Activated CD8-positive, alpha-beta T cell treated with anti-CD3 and anti-CD28 coated beads, Interleukin-2, amount 10 ng/mL, durations not matched to agents 7 days and 5 days (primary cell): ENCODE measurements around the gene IGFBP3. TPM values are rescaled to one million over a fixed set of nuclear protein-coding genes. Genes with fewer than 3 reads are reported as not detected.
A peak's percentile ranks its signal among the peaks of the same experiment; 100 is the strongest.

ENCODE experiments used
- ATAC-seq: fragments of 150-1000 bp; cut with Tn5 transposase; one replicate; pipeline ENCODE4 v1.10.0; 2021; ENCODE audit warnings: moderate library complexity
- CTCF ChIA-PET: fragments of 350-600 bp; sonication (Branson Sonifier 250); formaldehyde crosslinking; loops from one replicate; lab custom pipeline; 2021; ENCODE audit warnings: antibody characterized with exemption; lab: Charles Lee
- POLR2A ChIA-PET: fragments of 350-600 bp; sonication (Branson Sonifier 250); formaldehyde crosslinking; loops from one replicate; lab custom pipeline; 2021; ENCODE audit warnings: antibody characterized with exemption; lab: Charles Lee
- DNase-seq: peaks from one replicate; pipeline ENCODE4 v3.0.0-alpha.2; 2020
- H3K27ac Mint-ChIP-seq: one replicate; pipeline ENCODE4 v1.8.0; 2021; ENCODE audit warnings: mild to moderate bottlenecking, mixed read lengths
- H3K27me3 Mint-ChIP-seq: one replicate; pipeline ENCODE4 v1.8.0; 2021; ENCODE audit warnings: low read depth, mixed read lengths
- H3K36me3 Mint-ChIP-seq: one replicate; pipeline ENCODE4 v1.8.0; 2021; ENCODE audit warnings: low read depth, mixed read lengths
- H3K4me1 Mint-ChIP-seq: one replicate; pipeline ENCODE4 v1.8.0; 2021; ENCODE audit warnings: low read depth, mixed read lengths
- H3K4me3 Mint-ChIP-seq: one replicate; pipeline ENCODE4 v1.8.0; 2021; ENCODE audit warnings: mild to moderate bottlenecking, mixed read lengths
- H3K9me3 Mint-ChIP-seq: one replicate; pipeline ENCODE4 v1.8.0; 2022; ENCODE audit warnings: mixed read lengths; ENCODE audit not compliant: insufficient read depth
- total RNA-seq, 2 experiments: library from RNA; stranded (reverse); gene quantifications; one replicate each; pipeline ENCODE4 v1.2.3, GENCODE V29; 2021

The IGFBP3 gene
- total RNA-seq, 2 experiments from 2014 or later: 0.90 to 1.0 TPM

GRCh38 chr7:45909561-45909960 is 11.5 kb downstream of the IGFBP3 start:
- Mint-ChIP-seq H3K4me3 (no peak overlapping the region), H3K36me3 (no peaks in the 10 kb centered on the region), H3K27ac (no peak overlapping the region), H3K27me3 (peaks cover 15% of the 10 kb centered on the region), H3K9me3 (no peaks in the 10 kb centered on the region), H3K4me1 (no peaks in the 10 kb centered on the region)
- DNase-seq (no peak), ATAC-seq (no peak)
- ChIA-PET POLR2A (no interaction called here), CTCF (no interaction called here)

- H3K9me3 Mint-ChIP-seq: no peaks in the 10 kb centered on the region
- no peaks in the 10 kb centered on the region for H3K4me1 Mint-ChIP-seq
- DNase-seq: no peak
- POLR2A ChIA-PET: no interaction called here
- CTCF ChIA-PET: no interaction called here
- ATAC-seq: no peak
- no peak overlapping the region for H3K27ac Mint-ChIP-seq
- no peak overlapping the region for H3K4me3 Mint-ChIP-seq
- H3K36me3 Mint-ChIP-seq: no peaks in the 10 kb centered on the region
- H3K27me3 Mint-ChIP-seq: peaks cover 21% of the 10 kb centered on the region
Measured at GRCh38 chr7:45902820-45903219, 18.3 kb downstream of the IGFBP3 start.

- ChIA-PET POLR2A (no interaction called here), CTCF (no interaction called here)
- no peaks in the 10 kb centered on the region for H3K9me3 Mint-ChIP-seq
- H3K4me3 Mint-ChIP-seq: no peak overlapping the region
- H3K27ac Mint-ChIP-seq: no peak overlapping the region
- H3K36me3 Mint-ChIP-seq: no peaks in the 10 kb centered on the region
- ATAC-seq (no peak), DNase-seq (peak; percentile 9)
- H3K4me1 Mint-ChIP-seq: no peaks in the 10 kb centered on the region
- H3K27me3 Mint-ChIP-seq: peaks cover 17% of the 10 kb centered on the region
Measured at GRCh38 chr7:45901566-45901965, 19.5 kb downstream of the IGFBP3 start.

GRCh38 chr7:45898222-45898621 is 22.9 kb downstream of the IGFBP3 start:
- CTCF ChIA-PET: interaction anchor here (1.0 to 1.3 kb wide), 2 partner anchors 19 to 24 kb away, joined by 3 to 4 read pairs; no protein-coding TSS in a partner anchor
- DNase-seq (no peak), ATAC-seq (no peak)
- H3K9me3 Mint-ChIP-seq: no peaks in the 10 kb centered on the region
- no peaks in the 10 kb centered on the region for H3K4me1 Mint-ChIP-seq
- no peaks in the 10 kb centered on the region for H3K36me3 Mint-ChIP-seq
- H3K27ac Mint-ChIP-seq: no peak overlapping the region
- no peak overlapping the region for H3K4me3 Mint-ChIP-seq
- peaks cover 22% of the 10 kb centered on the region for H3K27me3 Mint-ChIP-seq
- POLR2A ChIA-PET: no interaction called here

GRCh38 chr7:45897042-45897690 is 23.9 kb downstream of the IGFBP3 start:
- DNase-seq: no peak
- CTCF ChIA-PET: no interaction called here
- Mint-ChIP-seq H3K4me3 (no peak overlapping the region), H3K36me3 (no peaks in the 10 kb centered on the region), H3K4me1 (no peaks in the 10 kb centered on the region), H3K27me3 (peaks cover 22% of the 10 kb centered on the region), H3K9me3 (no peaks in the 10 kb centered on the region), H3K27ac (no peak overlapping the region)
- no peak for ATAC-seq
- POLR2A ChIA-PET: no interaction called here

GRCh38 chr7:45894665-45895062 is 26.4 kb downstream of the IGFBP3 start:
- ChIA-PET POLR2A (no interaction called here), CTCF (no interaction called here)
- Mint-ChIP-seq H3K9me3 (no peaks in the 10 kb centered on the region), H3K36me3 (no peaks in the 10 kb centered on the region), H3K4me3 (no peak overlapping the region), H3K4me1 (no peaks in the 10 kb centered on the region), H3K27me3 (peaks cover 26% of the 10 kb centered on the region), H3K27ac (no peak overlapping the region)
- no peak for ATAC-seq
- DNase-seq: no peak

GRCh38 chr7:45893996-45894664 is 26.9 kb downstream of the IGFBP3 start:
- no peaks in the 10 kb centered on the region for H3K4me1 Mint-ChIP-seq
- ChIA-PET CTCF (no interaction called here), POLR2A (no interaction called here)
- no peak overlapping the region for H3K27ac Mint-ChIP-seq
- H3K9me3 Mint-ChIP-seq: no peaks in the 10 kb centered on the region
- H3K36me3 Mint-ChIP-seq: no peaks in the 10 kb centered on the region
- H3K4me3 Mint-ChIP-seq: no peak overlapping the region
- no peak for ATAC-seq
- peaks cover 32% of the 10 kb centered on the region for H3K27me3 Mint-ChIP-seq
- DNase-seq: peak; percentile 13

GRCh38 chr7:45893374-45893995 is 27.6 kb downstream of the IGFBP3 start:
- Mint-ChIP-seq H3K9me3 (no peaks in the 10 kb centered on the region), H3K27ac (no peak overlapping the region), H3K27me3 (peaks cover 33% of the 10 kb centered on the region), H3K36me3 (no peaks in the 10 kb centered on the region), H3K4me3 (no peak overlapping the region), H3K4me1 (no peaks in the 10 kb centered on the region)
- ATAC-seq (no peak), DNase-seq (peak; percentile 14)
- ChIA-PET CTCF (no interaction called here), POLR2A (no interaction called here)

GRCh38 chr7:45892407-45893035 is 28.6 kb downstream of the IGFBP3 start:
- no peaks in the 10 kb centered on the region for H3K9me3 Mint-ChIP-seq
- CTCF ChIA-PET: no interaction called here
- DNase-seq (peak; percentile 12), ATAC-seq (no peak)
- no peaks in the 10 kb centered on the region for H3K4me1 Mint-ChIP-seq
- H3K4me3 Mint-ChIP-seq: no peak overlapping the region
- H3K27ac Mint-ChIP-seq: no peak overlapping the region
- POLR2A ChIA-PET: no interaction called here
- no peaks in the 10 kb centered on the region for H3K36me3 Mint-ChIP-seq
- peaks cover 40% of the 10 kb centered on the region for H3K27me3 Mint-ChIP-seq

- Mint-ChIP-seq H3K9me3 (no peaks in the 10 kb centered on the region), H3K27me3 (peaks cover 47% of the 10 kb centered on the region), H3K36me3 (no peaks in the 10 kb centered on the region), H3K4me3 (no peak overlapping the region), H3K4me1 (no peaks in the 10 kb centered on the region), H3K27ac (no peak overlapping the region)
- DNase-seq (peak; percentile 9), ATAC-seq (no peak)
- POLR2A ChIA-PET: no interaction called here
- CTCF ChIA-PET: interaction anchor here (0.8 to 1.5 kb wide), 4 partner anchors 28 to 1196 kb away, joined by 4 to 7 read pairs (median 4); no protein-coding TSS in a partner anchor
Measured at GRCh38 chr7:45891462-45892402, 29.3 kb downstream of the IGFBP3 start.

- no peak for ATAC-seq
- ChIA-PET POLR2A (no interaction called here), CTCF (interaction anchor here (0.8 to 1.5 kb wide), 4 partner anchors 29 to 1197 kb away, joined by 4 to 7 read pairs (median 4); no protein-coding TSS in a partner anchor)
- Mint-ChIP-seq H3K9me3 (no peaks in the 10 kb centered on the region), H3K27ac (no peak overlapping the region), H3K4me3 (no peak overlapping the region), H3K27me3 (peaks cover 52% of the 10 kb centered on the region), H3K4me1 (no peaks in the 10 kb centered on the region), H3K36me3 (no peaks in the 10 kb centered on the region)
- DNase-seq: peak; percentile 20
Measured at GRCh38 chr7:45890902-45891461, 30.1 kb downstream of the IGFBP3 start.
